GM23338 (cell line): Measurements from ENCODE around the gene NEK4.

Source experiments
- CREB1 ChIP-seq: fragments of 250-450 bp; sonication (Bioruptor Pico); IDR thresholded peaks from 2 replicates; pipeline ENCODE4 v1.5.0; 2020; ENCODE audit warnings: low read depth, mild to moderate bottlenecking, moderate library complexity
- EZH2 ChIP-seq: fragments of 200-600 bp; sonication (generic); IDR thresholded peaks from one replicate; pipeline ENCODE4 v1.8.0; 2017; ENCODE audit warnings: antibody characterized with exemption, mild to moderate bottlenecking, low read depth; ENCODE audit not compliant: unreplicated experiment
- EZH2phosphoT487 ChIP-seq: fragments of 200-600 bp; sonication (generic); IDR thresholded peaks from one replicate; pipeline ENCODE4 v1.8.1; 2018; ENCODE audit warnings: antibody characterized with exemption; ENCODE audit not compliant: unreplicated experiment
- JUNB ChIP-seq: IDR thresholded peaks from one replicate; pipeline ENCODE4 v1.6.1; 2016; ENCODE audit warnings: antibody characterized with exemption; ENCODE audit not compliant: unreplicated experiment
- NANOG ChIP-seq: IDR thresholded peaks from 2 replicates; pipeline ENCODE4 v1.6.1; 2016; ENCODE audit warnings: antibody characterized with exemption, borderline replicate concordance
- POLR2AphosphoS5 ChIP-seq: IDR thresholded peaks from 2 replicates; pipeline ENCODE4 v1.6.1; 2016; ENCODE audit warnings: antibody characterized with exemption, low read depth
- ZNF114 ChIP-seq: fragments of 250-450 bp; sonication (Bioruptor Pico); IDR thresholded peaks from 2 replicates; pipeline ENCODE4 v1.5.0; 2020; ENCODE audit warnings: mild to moderate bottlenecking, moderate library complexity
- TF ChIP-seq, protein P1 (sequence below), 2 experiments: fragments of 200-600 bp in 1 of 2; sonication (generic) in 1 of 2; conservative IDR thresholded peaks; 2 replicates each; pipeline versions ENCODE4 v1.5.1 to v1.6.1; 2016 to 2017; ENCODE audit warnings: antibody characterized with exemption in 2 of 2, low read depth in 2 of 2, mild to moderate bottlenecking in 2 of 2, moderate library complexity in 1 of 2
- TF ChIP-seq, protein P2 (sequence below): IDR thresholded peaks from one replicate; pipeline ENCODE4 v1.6.1; 2018; ENCODE audit warnings: antibody characterized with exemption; ENCODE audit not compliant: unreplicated experiment
- TF ChIP-seq, protein P3 (sequence below): IDR thresholded peaks from 2 replicates; pipeline ENCODE4 v1.6.1; 2016; ENCODE audit warnings: antibody characterized with exemption

DNA sequence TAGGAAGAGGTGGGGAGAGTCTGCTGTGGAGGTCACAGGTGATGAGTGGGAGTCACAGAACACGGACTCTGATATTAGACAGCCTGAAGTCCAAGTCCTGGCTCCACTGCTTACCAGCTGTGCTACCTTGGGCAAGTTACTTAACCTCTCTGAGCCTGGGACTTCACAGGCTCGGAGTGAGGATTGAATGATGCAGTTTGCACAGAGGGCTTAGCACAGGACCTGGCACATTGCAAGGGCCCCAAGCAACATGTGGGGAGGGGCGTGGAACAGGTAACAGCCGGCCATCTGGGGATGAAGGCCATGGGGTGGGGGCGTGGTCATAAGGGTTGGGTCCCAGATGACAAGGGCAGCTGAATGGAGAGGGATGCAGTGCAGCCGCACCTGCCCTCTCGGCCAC lies 19.6 kb upstream of the NEK4 start:
- TF ChIP-seq POLR2AphosphoS5 = no peak
- TF ChIP-seq, protein P1, sequence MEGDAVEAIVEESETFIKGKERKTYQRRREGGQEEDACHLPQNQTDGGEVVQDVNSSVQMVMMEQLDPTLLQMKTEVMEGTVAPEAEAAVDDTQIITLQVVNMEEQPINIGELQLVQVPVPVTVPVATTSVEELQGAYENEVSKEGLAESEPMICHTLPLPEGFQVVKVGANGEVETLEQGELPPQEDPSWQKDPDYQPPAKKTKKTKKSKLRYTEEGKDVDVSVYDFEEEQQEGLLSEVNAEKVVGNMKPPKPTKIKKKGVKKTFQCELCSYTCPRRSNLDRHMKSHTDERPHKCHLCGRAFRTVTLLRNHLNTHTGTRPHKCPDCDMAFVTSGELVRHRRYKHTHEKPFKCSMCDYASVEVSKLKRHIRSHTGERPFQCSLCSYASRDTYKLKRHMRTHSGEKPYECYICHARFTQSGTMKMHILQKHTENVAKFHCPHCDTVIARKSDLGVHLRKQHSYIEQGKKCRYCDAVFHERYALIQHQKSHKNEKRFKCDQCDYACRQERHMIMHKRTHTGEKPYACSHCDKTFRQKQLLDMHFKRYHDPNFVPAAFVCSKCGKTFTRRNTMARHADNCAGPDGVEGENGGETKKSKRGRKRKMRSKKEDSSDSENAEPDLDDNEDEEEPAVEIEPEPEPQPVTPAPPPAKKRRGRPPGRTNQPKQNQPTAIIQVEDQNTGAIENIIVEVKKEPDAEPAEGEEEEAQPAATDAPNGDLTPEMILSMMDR (conservative IDR thresholded peaks at IDR 0.05; ENCODE audit: low read depth in 2 of 2) = no peak
- TF ChIP-seq, protein P2, sequence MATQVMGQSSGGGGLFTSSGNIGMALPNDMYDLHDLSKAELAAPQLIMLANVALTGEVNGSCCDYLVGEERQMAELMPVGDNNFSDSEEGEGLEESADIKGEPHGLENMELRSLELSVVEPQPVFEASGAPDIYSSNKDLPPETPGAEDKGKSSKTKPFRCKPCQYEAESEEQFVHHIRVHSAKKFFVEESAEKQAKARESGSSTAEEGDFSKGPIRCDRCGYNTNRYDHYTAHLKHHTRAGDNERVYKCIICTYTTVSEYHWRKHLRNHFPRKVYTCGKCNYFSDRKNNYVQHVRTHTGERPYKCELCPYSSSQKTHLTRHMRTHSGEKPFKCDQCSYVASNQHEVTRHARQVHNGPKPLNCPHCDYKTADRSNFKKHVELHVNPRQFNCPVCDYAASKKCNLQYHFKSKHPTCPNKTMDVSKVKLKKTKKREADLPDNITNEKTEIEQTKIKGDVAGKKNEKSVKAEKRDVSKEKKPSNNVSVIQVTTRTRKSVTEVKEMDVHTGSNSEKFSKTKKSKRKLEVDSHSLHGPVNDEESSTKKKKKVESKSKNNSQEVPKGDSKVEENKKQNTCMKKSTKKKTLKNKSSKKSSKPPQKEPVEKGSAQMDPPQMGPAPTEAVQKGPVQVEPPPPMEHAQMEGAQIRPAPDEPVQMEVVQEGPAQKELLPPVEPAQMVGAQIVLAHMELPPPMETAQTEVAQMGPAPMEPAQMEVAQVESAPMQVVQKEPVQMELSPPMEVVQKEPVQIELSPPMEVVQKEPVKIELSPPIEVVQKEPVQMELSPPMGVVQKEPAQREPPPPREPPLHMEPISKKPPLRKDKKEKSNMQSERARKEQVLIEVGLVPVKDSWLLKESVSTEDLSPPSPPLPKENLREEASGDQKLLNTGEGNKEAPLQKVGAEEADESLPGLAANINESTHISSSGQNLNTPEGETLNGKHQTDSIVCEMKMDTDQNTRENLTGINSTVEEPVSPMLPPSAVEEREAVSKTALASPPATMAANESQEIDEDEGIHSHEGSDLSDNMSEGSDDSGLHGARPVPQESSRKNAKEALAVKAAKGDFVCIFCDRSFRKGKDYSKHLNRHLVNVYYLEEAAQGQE = no peak
- no peak for TF ChIP-seq ZNF114 (CRISPR knock-in tag)
- no peak for TF ChIP-seq EZH2
- TF ChIP-seq, protein P3, sequence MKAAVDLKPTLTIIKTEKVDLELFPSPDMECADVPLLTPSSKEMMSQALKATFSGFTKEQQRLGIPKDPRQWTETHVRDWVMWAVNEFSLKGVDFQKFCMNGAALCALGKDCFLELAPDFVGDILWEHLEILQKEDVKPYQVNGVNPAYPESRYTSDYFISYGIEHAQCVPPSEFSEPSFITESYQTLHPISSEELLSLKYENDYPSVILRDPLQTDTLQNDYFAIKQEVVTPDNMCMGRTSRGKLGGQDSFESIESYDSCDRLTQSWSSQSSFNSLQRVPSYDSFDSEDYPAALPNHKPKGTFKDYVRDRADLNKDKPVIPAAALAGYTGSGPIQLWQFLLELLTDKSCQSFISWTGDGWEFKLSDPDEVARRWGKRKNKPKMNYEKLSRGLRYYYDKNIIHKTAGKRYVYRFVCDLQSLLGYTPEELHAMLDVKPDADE = no peak
- TF ChIP-seq JUNB = no peak
- TF ChIP-seq EZH2phosphoT487 = no peak
- no peak for TF ChIP-seq CREB1
- TF ChIP-seq NANOG = no peak
